ENCODE results near the gene CPNE4. TPM values are rescaled to one million over a fixed set of nuclear protein-coding genes. Genes with fewer than 3 reads are reported as not detected.

The CPNE4 gene
- total RNA-seq, 1 experiment from 2014 or later: 1.9 TPM

DNA sequence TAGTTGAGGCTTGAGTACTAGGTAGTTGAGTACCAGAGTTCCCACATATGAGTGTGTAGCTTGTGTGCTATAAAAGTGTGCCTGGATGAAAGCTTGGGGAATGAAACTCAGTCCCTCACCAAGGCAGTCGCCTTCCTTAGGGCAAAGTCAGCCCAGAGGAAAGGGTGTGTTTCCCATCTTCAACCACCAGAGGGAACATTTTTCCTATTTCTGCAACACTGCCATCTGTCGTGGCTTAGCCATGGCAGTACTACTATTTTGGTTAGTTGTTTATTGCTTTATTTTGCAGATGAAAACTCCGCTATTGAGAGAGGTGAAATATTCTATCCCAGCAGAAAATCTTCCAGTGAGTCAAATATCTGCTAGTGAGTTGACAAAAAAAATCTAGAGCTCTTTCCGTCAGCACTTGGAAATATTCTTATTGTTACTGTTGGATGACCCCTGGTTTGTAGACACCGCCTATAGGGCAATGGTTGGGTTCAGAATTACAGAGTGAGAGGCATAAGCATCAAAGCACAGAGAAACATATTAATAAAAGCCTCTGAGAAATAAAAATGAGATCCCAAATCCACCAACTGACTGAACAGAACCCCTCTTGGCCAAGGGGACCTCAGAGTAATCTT lies 239.9 kb downstream of the CPNE4 start:
- Histone ChIP-seq H4K91ac (ENCODE audit: insufficient read length, low read depth, low read length) (no peak overlapping the region), H3K27ac (ENCODE audit: insufficient read length, low read depth, low read length) (no peak overlapping the region), H3K79me2 (ENCODE audit: insufficient read depth, low read length) (no peaks in the 10 kb centered on the region), H2BK20ac (ENCODE audit: low read depth, low read length, poor library complexity, severe bottlenecking) (no peak overlapping the region), H2BK5ac (ENCODE audit: insufficient read length, low read length) (no peak overlapping the region), H3K56ac (ENCODE audit: insufficient read length, low read depth, low read length) (no peak overlapping the region), H2BK120ac (ENCODE audit: low read depth, low read length, poor library complexity, severe bottlenecking) (no peak overlapping the region), H4K20me1 (ENCODE audit: control insufficient read depth, insufficient read depth, insufficient read length) (no peaks in the 10 kb centered on the region), H3K23me2 (ENCODE audit: insufficient read length, low read depth, low read length, poor library complexity, severe bottlenecking) (no peaks in the 10 kb centered on the region), H3K4ac (ENCODE audit: low read depth, low read length) (no peak overlapping the region), H2AFZ (ENCODE audit: low read length) (no peak overlapping the region), H3K27me3 (ENCODE audit: insufficient read depth, low read length) (no peaks in the 10 kb centered on the region), H2BK12ac (ENCODE audit: insufficient read length, low read depth, low read length) (no peak overlapping the region), H2AK5ac (ENCODE audit: insufficient read length, low read length) (no peak overlapping the region), H3K14ac (ENCODE audit: insufficient read depth, low read length) (no peak overlapping the region), H3K9me3 (ENCODE audit: control insufficient read depth, low read depth, low read length) (no peaks in the 10 kb centered on the region), H3T11ph (ENCODE audit: low read length) (no peak overlapping the region), H3K23ac (ENCODE audit: insufficient read length, low read depth, low read length) (no peak overlapping the region), H4K5ac (ENCODE audit: insufficient read length, low read depth, low read length) (no peak overlapping the region), H3K4me2 (ENCODE audit: insufficient read depth, insufficient read length, low read length) (no peak overlapping the region), H2BK15ac (ENCODE audit: low read depth, low read length) (no peak overlapping the region), H3K18ac (ENCODE audit: insufficient read length, low read depth, low read length) (no peak overlapping the region), H3K4me1 (ENCODE audit: insufficient read depth, low read length) (peaks cover 4% of the 10 kb centered on the region), H3K9ac (ENCODE audit: extremely low read depth, insufficient read length, low read length) (no peak overlapping the region), H3K79me1 (ENCODE audit: insufficient read depth, low read depth, low read length, poor library complexity, severe bottlenecking) (no peaks in the 10 kb centered on the region), H4K8ac (replicated peaks; ENCODE audit: insufficient read length, low read depth, low read length) (no peak overlapping the region)
- TF ChIP-seq, protein P1, sequence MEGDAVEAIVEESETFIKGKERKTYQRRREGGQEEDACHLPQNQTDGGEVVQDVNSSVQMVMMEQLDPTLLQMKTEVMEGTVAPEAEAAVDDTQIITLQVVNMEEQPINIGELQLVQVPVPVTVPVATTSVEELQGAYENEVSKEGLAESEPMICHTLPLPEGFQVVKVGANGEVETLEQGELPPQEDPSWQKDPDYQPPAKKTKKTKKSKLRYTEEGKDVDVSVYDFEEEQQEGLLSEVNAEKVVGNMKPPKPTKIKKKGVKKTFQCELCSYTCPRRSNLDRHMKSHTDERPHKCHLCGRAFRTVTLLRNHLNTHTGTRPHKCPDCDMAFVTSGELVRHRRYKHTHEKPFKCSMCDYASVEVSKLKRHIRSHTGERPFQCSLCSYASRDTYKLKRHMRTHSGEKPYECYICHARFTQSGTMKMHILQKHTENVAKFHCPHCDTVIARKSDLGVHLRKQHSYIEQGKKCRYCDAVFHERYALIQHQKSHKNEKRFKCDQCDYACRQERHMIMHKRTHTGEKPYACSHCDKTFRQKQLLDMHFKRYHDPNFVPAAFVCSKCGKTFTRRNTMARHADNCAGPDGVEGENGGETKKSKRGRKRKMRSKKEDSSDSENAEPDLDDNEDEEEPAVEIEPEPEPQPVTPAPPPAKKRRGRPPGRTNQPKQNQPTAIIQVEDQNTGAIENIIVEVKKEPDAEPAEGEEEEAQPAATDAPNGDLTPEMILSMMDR (conservative IDR thresholded peaks at IDR 0.05): peak; percentile 94
- DNase-seq: peak; percentile 54
- no peaks in the 10 kb centered on the region; a peak in 1 of 5 replicates for H3K9me3 Mint-ChIP-seq
- H3K4me1 Mint-ChIP-seq: peaks cover 41 to 44% of the 10 kb centered on the region in 2 experiments
- WGBS (ENCODE audit: extremely low coverage, insufficient read length, low lambda C conversion rate): no CpG with 5 or more reads among the region's 5 CpGs
- H3K4me3 Mint-ChIP-seq: no peak overlapping the region
- H3K27me3 Mint-ChIP-seq (ENCODE audit: low read depth): peaks cover 6% of the 10 kb centered on the region
- H3K36me3 Mint-ChIP-seq (ENCODE audit: insufficient read depth in 1 of 3, low read depth in 3 of 3): no peaks in the 10 kb centered on the region
- H3K27ac Mint-ChIP-seq: no peak overlapping the region; a peak in 1 of 7 replicates
